Measurements from ENCODE around the gene ANKS1B.
A peak's percentile ranks its signal among the peaks of the same experiment; 100 is the strongest.

Gene ANKS1B

DNA sequence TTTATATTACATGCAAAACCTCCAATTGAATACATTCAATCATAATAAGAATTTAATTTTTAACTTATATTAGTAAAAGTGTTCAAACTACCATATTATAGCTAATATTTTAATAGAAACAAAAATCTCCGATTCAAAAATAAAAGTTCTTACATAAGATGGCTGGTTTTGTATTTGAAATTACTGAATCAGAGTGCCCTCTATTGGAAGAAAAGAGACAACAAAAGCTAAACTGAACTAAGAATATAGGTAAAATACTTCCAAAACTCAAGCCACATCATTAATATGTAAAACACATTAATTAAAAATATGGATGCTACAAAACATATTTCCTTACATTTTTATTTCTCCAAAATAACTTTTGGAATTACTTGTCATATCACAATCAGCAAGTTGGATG, 216.9 kb downstream of the ANKS1B start:
- no peak for DNase-seq (ENCODE audit: low spot score)
- peak; percentile 51 for TF ChIP-seq CTCF (IDR thresholded peaks at IDR 0.05; ENCODE audit: extremely low read depth, insufficient read depth, missing control alignments)
- in situ Hi-C loops (cut with MboI; ENCODE audit: low pct_unique_long_range_greater_than_20kb, low sequenced_read_pairs, unreplicated experiment), result loop anchor here (25.0 kb wide), 1 partner anchor 381 kb away; no protein-coding TSS in a partner anchor

- DNase-seq (ENCODE audit: low spot score), result no peak
- in situ Hi-C loops (cut with MboI; ENCODE audit: low pct_unique_long_range_greater_than_20kb, low sequenced_read_pairs, unreplicated experiment), result loop anchor here (25.0 kb wide), 1 partner anchor 379 kb away; no protein-coding TSS in a partner anchor
- TF ChIP-seq CTCF (IDR thresholded peaks at IDR 0.05; ENCODE audit: extremely low read depth, insufficient read depth, missing control alignments), result no peak
Observed at GRCh38 chr12:99766408-99766807, 218.3 kb downstream of the ANKS1B start.

GRCh38 chr12:99765469-99766114, 219.1 kb downstream of the ANKS1B start:
- no peak for DNase-seq (ENCODE audit: low spot score)
- in situ Hi-C loops (cut with MboI; ENCODE audit: low pct_unique_long_range_greater_than_20kb, low sequenced_read_pairs, unreplicated experiment), result loop anchor here (25.0 kb wide), 1 partner anchor 378 kb away; no protein-coding TSS in a partner anchor
- TF ChIP-seq CTCF (IDR thresholded peaks at IDR 0.05; ENCODE audit: extremely low read depth, insufficient read depth, missing control alignments), result no peak

DNA sequence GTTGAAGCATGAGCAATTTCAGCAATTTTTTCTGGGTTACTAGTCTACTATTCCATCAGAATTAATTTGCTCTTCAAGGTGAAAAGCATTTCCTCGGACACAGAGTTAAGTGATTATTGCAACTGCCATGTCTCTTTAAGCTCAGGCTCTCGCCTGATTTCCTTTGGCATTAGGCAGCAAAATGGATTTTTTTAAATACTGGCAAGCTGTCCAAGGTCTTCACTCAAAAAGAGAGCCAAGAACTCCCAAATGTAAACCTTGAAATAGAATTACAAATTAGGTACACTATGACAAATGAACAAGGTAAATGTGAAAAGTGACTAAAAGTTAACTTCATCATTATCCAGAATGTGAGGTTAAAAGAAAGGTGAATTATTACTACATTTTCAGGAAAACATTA, 225.3 kb downstream of the ANKS1B start:
- in situ Hi-C loops (cut with MboI; ENCODE audit: low pct_unique_long_range_greater_than_20kb, low sequenced_read_pairs, unreplicated experiment), result loop anchor here (25.0 kb wide), 1 partner anchor 372 kb away; no protein-coding TSS in a partner anchor
- DNase-seq (ENCODE audit: low spot score), result no peak
- no peak for TF ChIP-seq CTCF (IDR thresholded peaks at IDR 0.05; ENCODE audit: extremely low read depth, insufficient read depth, missing control alignments)

GRCh38 chr12:99758997-99759396, 225.7 kb downstream of the ANKS1B start:
- in situ Hi-C loops (cut with MboI; ENCODE audit: low pct_unique_long_range_greater_than_20kb, low sequenced_read_pairs, unreplicated experiment), result loop anchor here (25.0 kb wide), 1 partner anchor 372 kb away; no protein-coding TSS in a partner anchor
- TF ChIP-seq CTCF (IDR thresholded peaks at IDR 0.05; ENCODE audit: extremely low read depth, insufficient read depth, missing control alignments), result no peak
- DNase-seq (ENCODE audit: low spot score), result no peak

GRCh38 chr12:99752740-99753139, 232.0 kb downstream of the ANKS1B start:
- in situ Hi-C loops (cut with MboI; ENCODE audit: low pct_unique_long_range_greater_than_20kb, low sequenced_read_pairs, unreplicated experiment), result loop anchor here (25.0 kb wide), 1 partner anchor 365 kb away; no protein-coding TSS in a partner anchor
- no peak for TF ChIP-seq CTCF (IDR thresholded peaks at IDR 0.05; ENCODE audit: extremely low read depth, insufficient read depth, missing control alignments)
- DNase-seq (ENCODE audit: low spot score), result no peak

All from GM13977 (cell line).